ENCODE results near the gene UROD. TPM values are rescaled to one million over a fixed set of nuclear protein-coding genes. Genes with fewer than 3 reads are reported as not detected.

The UROD gene
- polyA plus RNA-seq, 1 donor from 2014 or later: 96.9 TPM

DNA sequence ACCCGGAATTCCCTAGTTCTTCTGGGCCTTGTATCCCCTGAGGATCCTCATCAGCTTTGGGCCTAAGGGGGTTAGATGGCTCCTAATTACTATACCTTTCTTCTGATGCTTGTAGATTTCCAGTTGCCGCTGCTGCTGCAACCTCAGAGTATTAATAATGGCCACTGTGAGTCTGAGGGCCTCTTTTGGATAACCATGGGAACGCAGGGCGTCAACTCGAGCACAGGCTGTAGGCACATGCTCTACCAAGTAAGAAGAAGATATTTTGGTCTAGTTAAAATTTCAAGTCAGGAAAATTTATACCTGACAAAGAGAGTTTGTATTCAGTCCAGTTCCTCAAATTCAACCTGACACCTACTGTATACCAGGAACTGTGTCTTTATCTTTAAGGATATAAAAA, 28.2 kb downstream of the UROD start:
- no peak overlapping the region for H3K4me3 ChIP-seq (ENCODE audit: low read length)
- no peaks in the 10 kb centered on the region for H4K20me1 ChIP-seq (ENCODE audit: insufficient read depth)
- TF ChIP-seq, protein P1, sequence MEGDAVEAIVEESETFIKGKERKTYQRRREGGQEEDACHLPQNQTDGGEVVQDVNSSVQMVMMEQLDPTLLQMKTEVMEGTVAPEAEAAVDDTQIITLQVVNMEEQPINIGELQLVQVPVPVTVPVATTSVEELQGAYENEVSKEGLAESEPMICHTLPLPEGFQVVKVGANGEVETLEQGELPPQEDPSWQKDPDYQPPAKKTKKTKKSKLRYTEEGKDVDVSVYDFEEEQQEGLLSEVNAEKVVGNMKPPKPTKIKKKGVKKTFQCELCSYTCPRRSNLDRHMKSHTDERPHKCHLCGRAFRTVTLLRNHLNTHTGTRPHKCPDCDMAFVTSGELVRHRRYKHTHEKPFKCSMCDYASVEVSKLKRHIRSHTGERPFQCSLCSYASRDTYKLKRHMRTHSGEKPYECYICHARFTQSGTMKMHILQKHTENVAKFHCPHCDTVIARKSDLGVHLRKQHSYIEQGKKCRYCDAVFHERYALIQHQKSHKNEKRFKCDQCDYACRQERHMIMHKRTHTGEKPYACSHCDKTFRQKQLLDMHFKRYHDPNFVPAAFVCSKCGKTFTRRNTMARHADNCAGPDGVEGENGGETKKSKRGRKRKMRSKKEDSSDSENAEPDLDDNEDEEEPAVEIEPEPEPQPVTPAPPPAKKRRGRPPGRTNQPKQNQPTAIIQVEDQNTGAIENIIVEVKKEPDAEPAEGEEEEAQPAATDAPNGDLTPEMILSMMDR (IDR thresholded peaks at IDR 0.05; ENCODE audit: poor library complexity, severe bottlenecking): no peak
- TF ChIP-seq REST (IDR thresholded peaks at IDR 0.05; ENCODE audit: borderline replicate concordance): no peak
- no peak for TF ChIP-seq RAD21 (conservative IDR thresholded peaks at IDR 0.05)
- no peak for TF ChIP-seq SMC3 (conservative IDR thresholded peaks at IDR 0.05; ENCODE audit: poor library complexity)
- TF ChIP-seq EP300 (conservative IDR thresholded peaks at IDR 0.05; ENCODE audit: poor library complexity, severe bottlenecking): no peak
- TF ChIP-seq EZH2 (IDR thresholded peaks at IDR 0.05; ENCODE audit: borderline replicate concordance, insufficient read depth, low read length, poor library complexity, severe bottlenecking): no peak
- no peak for TF ChIP-seq POLR2AphosphoS5 (IDR thresholded peaks at IDR 0.05)
- TF ChIP-seq MXI1 (conservative IDR thresholded peaks at IDR 0.05; ENCODE audit: poor library complexity, severe bottlenecking): no peak
- TF ChIP-seq TAF1 (IDR thresholded peaks at IDR 0.05; ENCODE audit: low read depth): no peak
- H3K36me3 ChIP-seq (ENCODE audit: insufficient read depth, low read length): peaks cover 10% of the 10 kb centered on the region
- no peaks in the 10 kb centered on the region for H3K9me3 ChIP-seq (ENCODE audit: low read length)
- no peaks in the 10 kb centered on the region for H3K79me2 ChIP-seq (replicated peaks; ENCODE audit: insufficient read depth, low read length)
- H3K9ac ChIP-seq (ENCODE audit: low read length): no peak overlapping the region
- H3K4me2 ChIP-seq (ENCODE audit: low read length): no peak overlapping the region
- no peak overlapping the region for H2AFZ ChIP-seq (ENCODE audit: low read depth, low read length)
- no peak overlapping the region for H3K27ac ChIP-seq (ENCODE audit: low read length)
- no peaks in the 10 kb centered on the region for H3F3A ChIP-seq (ENCODE audit: insufficient read depth, low read length, poor library complexity, severe bottlenecking)
- no peaks in the 10 kb centered on the region for H3K27me3 ChIP-seq (ENCODE audit: insufficient read depth, low read depth, low read length)
- H3K9me2 ChIP-seq (ENCODE audit: insufficient read depth, low read length): no peaks in the 10 kb centered on the region

DNA sequence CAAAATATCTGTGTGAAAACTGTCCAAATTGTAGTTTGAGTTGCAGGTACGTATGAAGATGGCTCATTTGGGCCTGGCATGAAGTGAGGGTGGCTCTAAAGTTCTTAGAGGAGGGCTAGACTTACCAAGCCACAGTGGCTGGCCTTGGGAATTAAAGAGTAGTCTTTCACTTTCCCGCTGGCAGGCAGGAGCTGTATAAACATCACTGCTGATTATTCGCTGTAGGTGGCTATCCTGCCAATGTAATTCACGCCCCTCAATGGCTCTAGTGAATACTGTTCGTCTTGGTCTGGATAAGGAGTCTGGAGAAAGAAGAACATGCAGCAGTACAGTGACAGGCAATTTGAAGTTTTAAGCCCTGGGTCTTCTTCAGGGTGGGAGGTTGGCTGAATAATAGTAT, 31.0 kb downstream of the UROD start:
- H3K27me3 ChIP-seq (ENCODE audit: insufficient read depth, low read depth, low read length): no peaks in the 10 kb centered on the region
- no peaks in the 10 kb centered on the region for H3F3A ChIP-seq (ENCODE audit: insufficient read depth, low read length, poor library complexity, severe bottlenecking)
- H3K9me2 ChIP-seq (ENCODE audit: insufficient read depth, low read length): no peaks in the 10 kb centered on the region
- H3K9me3 ChIP-seq (ENCODE audit: low read length): no peaks in the 10 kb centered on the region
- no peak overlapping the region for H3K4me2 ChIP-seq (ENCODE audit: low read length)
- H4K20me1 ChIP-seq (ENCODE audit: insufficient read depth): no peaks in the 10 kb centered on the region
- H3K27ac ChIP-seq (ENCODE audit: low read length): no peak overlapping the region
- no peak overlapping the region for H3K4me3 ChIP-seq (ENCODE audit: low read length)
- TF ChIP-seq SMC3 (conservative IDR thresholded peaks at IDR 0.05; ENCODE audit: poor library complexity) (no peak), RAD21 (conservative IDR thresholded peaks at IDR 0.05) (no peak), MXI1 (conservative IDR thresholded peaks at IDR 0.05; ENCODE audit: poor library complexity, severe bottlenecking) (no peak), POLR2AphosphoS5 (IDR thresholded peaks at IDR 0.05) (no peak), REST (IDR thresholded peaks at IDR 0.05; ENCODE audit: borderline replicate concordance) (no peak), TAF1 (IDR thresholded peaks at IDR 0.05; ENCODE audit: low read depth) (no peak), EP300 (conservative IDR thresholded peaks at IDR 0.05; ENCODE audit: poor library complexity, severe bottlenecking) (no peak), EZH2 (IDR thresholded peaks at IDR 0.05; ENCODE audit: borderline replicate concordance, insufficient read depth, low read length, poor library complexity, severe bottlenecking) (no peak)
- TF ChIP-seq, protein P1 (IDR thresholded peaks at IDR 0.05; ENCODE audit: poor library complexity, severe bottlenecking): no peak
- H2AFZ ChIP-seq (ENCODE audit: low read depth, low read length): no peak overlapping the region
- no peaks in the 10 kb centered on the region for H3K79me2 ChIP-seq (replicated peaks; ENCODE audit: insufficient read depth, low read length)
- H3K36me3 ChIP-seq (ENCODE audit: insufficient read depth, low read length): peaks cover 10% of the 10 kb centered on the region
- H3K9ac ChIP-seq (ENCODE audit: low read length): no peak overlapping the region

Measured in neural cell (in vitro differentiated cells).